Fibroblast of lung (primary cell): ENCODE data around the gene GAS2L1. TPM values are rescaled to one million over a fixed set of nuclear protein-coding genes. Genes with fewer than 3 reads are reported as not detected.

Source experiments
- DNase-seq, 2 donors: peaks; one replicate each; pipeline versions ENCODE4 v3.0.0 to v3.0.0-alpha.2; 2010; ENCODE audit warnings: low read depth in 2 of 2
- H2AFZ ChIP-seq: 2 replicates; pipeline ENCODE4 v1.5.1; 2012; ENCODE audit warnings: low read length, control low read depth, inconsistent platforms
- H3K27ac ChIP-seq: 2 replicates; pipeline ENCODE4 v1.5.1; 2011; ENCODE audit warnings: low read length, control low read depth; ENCODE audit not compliant: insufficient read depth
- H3K27me3 ChIP-seq: 2 replicates; pipeline ENCODE4 v1.5.1; 2011; ENCODE audit warnings: mild to moderate bottlenecking, low read length; ENCODE audit not compliant: control insufficient read depth, insufficient read depth
- H3K36me3 ChIP-seq: 2 replicates; pipeline ENCODE4 v1.5.1; 2011; ENCODE audit warnings: low read length; ENCODE audit not compliant: control insufficient read depth, insufficient read depth
- H3K4me1 ChIP-seq: 2 replicates; pipeline ENCODE4 v1.5.1; 2011; ENCODE audit warnings: low read length; ENCODE audit not compliant: control insufficient read depth, insufficient read depth; ENCODE audit errors: extremely low read depth
- H3K4me2 ChIP-seq: 2 replicates; pipeline ENCODE4 v1.5.1; 2011; ENCODE audit warnings: low read length, control low read depth; ENCODE audit not compliant: insufficient read depth; ENCODE audit errors: extremely low read depth
- H3K4me3 ChIP-seq, 4 experiments: fragments of 200-600 bp in 1 of 4; sonication (generic) in 1 of 4; replicated peaks in 1 of 4; 2 replicates each; pipeline ENCODE4 v1.5.1; 2011 to 2016; ENCODE audit warnings: low read length in 4 of 4, low read depth in 3 of 4, mild to moderate bottlenecking in 3 of 4, control low read depth in 2 of 4, inconsistent platforms in 1 of 4, mixed read lengths in 1 of 4; ENCODE audit not compliant: insufficient read depth in 1 of 4; ENCODE audit errors: control extremely low read depth in 1 of 4
- H3K79me2 ChIP-seq: 2 replicates; pipeline ENCODE4 v1.5.1; 2012; ENCODE audit warnings: mild to moderate bottlenecking, low read length, inconsistent platforms; ENCODE audit not compliant: control insufficient read depth, insufficient read depth
- H3K9ac ChIP-seq: 2 replicates; pipeline ENCODE4 v1.5.1; 2011; ENCODE audit warnings: mild to moderate bottlenecking, low read length, control low read depth; ENCODE audit not compliant: insufficient read depth
- H3K9me3 ChIP-seq: 2 replicates; pipeline ENCODE4 v1.5.1; 2012; ENCODE audit warnings: low read depth, low read length; ENCODE audit not compliant: control insufficient read depth, insufficient read depth
- H4K20me1 ChIP-seq: 2 replicates; pipeline ENCODE4 v1.5.1; 2011; ENCODE audit warnings: low read length; ENCODE audit not compliant: control insufficient read depth, insufficient read depth; ENCODE audit errors: extremely low read depth
- CTCF ChIP-seq, 2 donors: IDR thresholded peaks in 1 of 2; conservative IDR thresholded peaks in 1 of 2; 1 replicate in 1 of 2; 2 replicates in 1 of 2; pipeline ENCODE4 v1.5.1; 2011 to 2012; ENCODE audit warnings: low read length in 2 of 2, control low read depth in 1 of 2, inconsistent platforms in 1 of 2, low read depth in 1 of 2, mild to moderate bottlenecking in 1 of 2
- EZH2 ChIP-seq: IDR thresholded peaks from 2 replicates; pipeline ENCODE4 v1.5.1; 2012; ENCODE audit warnings: low read length, control low read depth, mild to moderate bottlenecking; ENCODE audit errors: missing control alignments
- polyA plus RNA-seq, 2 donors: library from polyadenylated mRNA; depleted of rRNA in 1 of 2; stranded (reverse) in 1 of 2; unstranded in 1 of 2; fragments of >200 nt; gene quantifications; 2 replicates each; pipeline ENCODE4 v1.2.1, GENCODE V29; 2011 to 2012; ENCODE audit warnings: missing spikeins in 1 of 2
- total RNA-seq: library from RNA; depleted of rRNA; stranded (reverse); fragments of >200 nt; gene quantifications from 2 replicates; pipeline ENCODE4 v1.2.1, GENCODE V29; 2014

The GAS2L1 gene
- total and polyA plus RNA-seq, 2 donors (not counting 1 experiment from before 2014, with no cell fraction given): 5.4 to 8.9 TPM

GRCh38 chr22:29288837-29289236, 17.6 kb upstream of the GAS2L1 start:
- peaks cover 34% of the 10 kb centered on the region for H3K79me2 ChIP-seq
- peaks cover 24% of the 10 kb centered on the region for H3K36me3 ChIP-seq
- no peak overlapping the region for H3K9ac ChIP-seq
- no peaks in the 10 kb centered on the region for H4K20me1 ChIP-seq
- H3K9me3 ChIP-seq: no peaks in the 10 kb centered on the region
- DNase-seq: no peak
- no peak overlapping the region for H3K4me3 ChIP-seq
- no peak overlapping the region for H3K27ac ChIP-seq
- no peak overlapping the region for H3K4me2 ChIP-seq
- no peak overlapping the region for H2AFZ ChIP-seq
- no peaks in the 10 kb centered on the region for H3K27me3 ChIP-seq
- no peak for TF ChIP-seq CTCF (conservative IDR thresholded peaks at IDR 0.05 in 1 of 2, IDR thresholded peaks at IDR 0.05 in 1 of 2; ENCODE audit: low read depth in 1 of 2, low read length in 2 of 2)
- no peak for TF ChIP-seq EZH2
- H3K4me1 ChIP-seq: no peaks in the 10 kb centered on the region

- Histone ChIP-seq H3K9me3 (no peaks in the 10 kb centered on the region), H3K27me3 (no peaks in the 10 kb centered on the region), H3K9ac (no peak overlapping the region), H3K4me3 (no peak overlapping the region), H3K36me3 (peaks cover 21% of the 10 kb centered on the region), H3K4me2 (no peak overlapping the region), H2AFZ (no peak overlapping the region), H3K27ac (no peak overlapping the region), H3K79me2 (peaks cover 26% of the 10 kb centered on the region), H3K4me1 (no peaks in the 10 kb centered on the region), H4K20me1 (no peaks in the 10 kb centered on the region)
- no peak for TF ChIP-seq EZH2
- TF ChIP-seq CTCF (conservative IDR thresholded peaks at IDR 0.05 in 1 of 2, IDR thresholded peaks at IDR 0.05 in 1 of 2; ENCODE audit: low read depth in 1 of 2, low read length in 2 of 2): no peak
- DNase-seq: no peak
Observed at GRCh38 chr22:29290061-29290460, 16.4 kb upstream of the GAS2L1 start.

- no peaks in the 10 kb centered on the region for H3K9me3 ChIP-seq
- H3K4me1 ChIP-seq: no peaks in the 10 kb centered on the region
- H4K20me1 ChIP-seq: no peaks in the 10 kb centered on the region
- H2AFZ ChIP-seq: no peak overlapping the region
- peaks cover 24% of the 10 kb centered on the region for H3K79me2 ChIP-seq
- no peaks in the 10 kb centered on the region for H3K27me3 ChIP-seq
- H3K4me3 ChIP-seq: no peak overlapping the region
- TF ChIP-seq EZH2: no peak
- TF ChIP-seq CTCF (conservative IDR thresholded peaks at IDR 0.05 in 1 of 2, IDR thresholded peaks at IDR 0.05 in 1 of 2; ENCODE audit: low read depth in 1 of 2, low read length in 2 of 2): no peak
- DNase-seq: no peak
- no peak overlapping the region for H3K27ac ChIP-seq
- H3K36me3 ChIP-seq: peaks cover 21% of the 10 kb centered on the region
- H3K9ac ChIP-seq: no peak overlapping the region
- H3K4me2 ChIP-seq: no peak overlapping the region
Observed at GRCh38 chr22:29291215-29291614, 15.2 kb upstream of the GAS2L1 start.
